Left renal pelvis (tissue), 4 donors: Measurements from ENCODE around the gene NPAS2. TPM values are rescaled to one million over a fixed set of nuclear protein-coding genes. Genes with fewer than 3 reads are reported as not detected.

Experiments
- DNase-seq, 4 donors: peaks; one replicate each; pipeline ENCODE4 v3.0.0-alpha.2; 2013; ENCODE audit warnings: low read depth in 4 of 4, low spot score in 3 of 4
- polyA plus RNA-seq, 4 donors: library from polyadenylated mRNA; unstranded; fragments of 120-200 nt; gene quantifications; one replicate each; pipeline ENCODE4 v1.2.1, GENCODE V29; 2013; ENCODE audit not compliant: insufficient read length in 4 of 4

Gene NPAS2
- polyA plus RNA-seq, 4 donors, result 14.4 to 15.3 (median 14.9) TPM

GRCh38 chr2:100960688-100961087, 140.7 kb downstream of the NPAS2 start:
- DNase-seq, result no peak

- no peak for DNase-seq
Measured at GRCh38 chr2:100962366-100963025, 142.6 kb downstream of the NPAS2 start.

- DNase-seq, result no peak
Measured at GRCh38 chr2:100963026-100963375, 143.1 kb downstream of the NPAS2 start.

- DNase-seq, result no peak
Measured at GRCh38 chr2:100964222-100964621, 144.3 kb downstream of the NPAS2 start.

GRCh38 chr2:100964681-100965169, 144.8 kb downstream of the NPAS2 start:
- no peak for DNase-seq

- no peak for DNase-seq
Measured at GRCh38 chr2:100965596-100965995, 145.7 kb downstream of the NPAS2 start.

GRCh38 chr2:100967716-100968115, 147.8 kb downstream of the NPAS2 start:
- DNase-seq, result no peak

- no peak for DNase-seq
Measured at GRCh38 chr2:100968146-100969145, 148.5 kb downstream of the NPAS2 start.

- no peak for DNase-seq
Measured at GRCh38 chr2:100969998-100970397, 150.1 kb downstream of the NPAS2 start.

- DNase-seq, result no peak
Measured at GRCh38 chr2:100971221-100971620, 151.3 kb downstream of the NPAS2 start.

GRCh38 chr2:100972452-100972851, 152.5 kb downstream of the NPAS2 start:
- DNase-seq, result no peak

- DNase-seq, result no peak
Measured at GRCh38 chr2:100974712-100975520, 155.0 kb downstream of the NPAS2 start.

- DNase-seq, result no peak
Measured at GRCh38 chr2:100975521-100975785, 155.5 kb downstream of the NPAS2 start.

GRCh38 chr2:100976061-100976460, 156.1 kb downstream of the NPAS2 start:
- no peak for DNase-seq

- DNase-seq, result no peak
Measured at GRCh38 chr2:100976645-100977391, 156.9 kb downstream of the NPAS2 start.

- DNase-seq, result no peak
Measured at GRCh38 chr2:100977511-100977910, 157.6 kb downstream of the NPAS2 start.

- DNase-seq, result no peak
Measured at GRCh38 chr2:100978582-100979191, 158.7 kb downstream of the NPAS2 start.

- no peak for DNase-seq
Measured at GRCh38 chr2:100980046-100980445, 160.1 kb downstream of the NPAS2 start.

- DNase-seq, result no peak
Measured at GRCh38 chr2:100981011-100981410, 161.1 kb downstream of the NPAS2 start.

- no peak for DNase-seq
Measured at GRCh38 chr2:100982431-100982861, 162.5 kb downstream of the NPAS2 start.
